Measurements from ENCODE around the gene KRT80.
A peak's percentile ranks its signal among the peaks of the same experiment; 100 is the strongest.

The KRT80 gene

DNA sequence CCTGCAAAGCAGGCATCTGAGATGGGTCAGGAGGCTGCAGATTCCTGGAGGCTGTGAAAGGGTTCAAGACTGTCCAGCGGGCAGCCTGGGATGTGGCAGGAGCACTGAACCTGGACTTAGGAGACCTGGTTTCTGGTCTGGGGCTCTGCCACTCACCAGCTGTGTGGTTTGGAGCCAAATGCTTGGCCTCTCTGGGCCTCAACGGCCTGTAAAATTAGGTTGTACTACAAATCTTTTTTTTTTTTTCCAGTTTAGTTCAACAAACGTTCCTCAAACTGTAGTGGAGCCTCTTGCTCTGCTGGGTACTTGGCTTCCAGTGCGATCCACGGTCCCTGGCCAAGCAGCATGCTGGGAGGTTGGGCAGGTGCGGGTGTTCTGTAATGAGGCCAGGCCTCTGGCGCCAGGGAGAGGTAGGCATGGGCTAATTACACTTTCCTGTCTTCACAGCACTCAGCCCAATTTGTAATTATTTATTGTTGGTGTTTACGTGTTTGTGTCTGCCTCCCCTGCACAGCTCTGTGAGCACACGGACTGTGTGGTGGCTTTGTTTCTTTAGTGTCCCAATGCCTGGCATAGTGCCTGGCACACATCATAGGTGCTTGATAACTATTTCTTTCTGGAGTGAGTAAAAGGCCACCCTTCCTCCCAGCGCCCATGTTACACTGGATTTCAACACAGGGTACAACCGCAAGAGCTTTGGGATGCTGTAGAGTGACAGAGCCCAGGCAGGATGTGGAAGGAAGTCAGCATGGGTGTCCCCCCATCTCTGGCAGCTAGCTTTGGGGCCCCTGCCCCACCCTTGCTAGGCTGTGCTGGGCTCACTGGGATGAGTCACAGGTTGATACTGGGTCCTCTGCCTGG is 5.8 kb upstream of the KRT80 start:
- DNase-seq = no peak

GRCh38 chr12:52195065-52195730 is 3.4 kb upstream of the KRT80 start:
- DNase-seq = peak in 1 of 2 experiments; percentile 30

GRCh38 chr12:52193991-52194390 is 2.2 kb upstream of the KRT80 start:
- DNase-seq = no peak

- no peak for DNase-seq
Observed at GRCh38 chr12:52193532-52193931, 1.7 kb upstream of the KRT80 start.

DNA sequence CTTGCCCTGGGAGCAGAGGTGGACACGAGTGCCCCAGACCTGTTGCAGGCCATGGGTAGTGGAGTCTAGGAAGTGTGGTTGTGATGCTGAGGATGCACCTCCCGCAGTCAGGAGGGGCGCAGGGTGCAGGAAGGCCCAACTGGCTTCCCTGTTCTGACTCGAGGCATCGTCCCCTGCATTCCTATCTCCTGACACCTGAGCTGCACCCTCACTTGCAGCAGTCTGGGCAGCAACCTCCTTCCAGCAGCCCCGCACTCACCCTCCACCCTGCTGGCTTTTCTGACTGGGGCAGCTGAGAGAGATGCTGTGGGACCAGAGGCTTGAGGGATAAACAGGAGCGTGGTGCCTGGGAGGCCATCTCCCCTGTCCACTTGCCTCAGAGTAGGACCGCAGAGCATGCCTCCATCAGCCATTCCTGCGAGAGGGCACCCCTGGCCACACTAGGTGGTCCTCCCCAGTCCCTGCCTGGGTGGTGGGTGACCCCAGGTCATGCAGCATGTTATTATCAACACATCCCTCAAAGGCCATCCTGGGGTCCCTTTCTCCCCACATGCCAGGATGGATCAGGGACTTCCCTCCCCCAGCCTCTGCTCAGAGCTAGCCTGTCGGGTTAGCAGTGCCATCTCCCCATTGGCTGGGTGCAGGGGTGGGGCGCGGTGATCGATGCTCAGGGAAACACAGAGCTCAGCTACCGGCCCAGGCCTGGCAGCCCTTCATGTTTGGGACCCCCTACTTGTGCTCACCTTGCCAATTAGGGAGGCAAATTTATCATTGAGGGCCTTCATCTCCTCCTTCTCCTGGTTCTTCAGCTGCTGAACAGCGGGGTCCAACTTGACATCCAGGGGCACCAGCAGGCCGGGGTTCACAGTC is 719 bp downstream of the KRT80 start:
- no peak for DNase-seq

DNA sequence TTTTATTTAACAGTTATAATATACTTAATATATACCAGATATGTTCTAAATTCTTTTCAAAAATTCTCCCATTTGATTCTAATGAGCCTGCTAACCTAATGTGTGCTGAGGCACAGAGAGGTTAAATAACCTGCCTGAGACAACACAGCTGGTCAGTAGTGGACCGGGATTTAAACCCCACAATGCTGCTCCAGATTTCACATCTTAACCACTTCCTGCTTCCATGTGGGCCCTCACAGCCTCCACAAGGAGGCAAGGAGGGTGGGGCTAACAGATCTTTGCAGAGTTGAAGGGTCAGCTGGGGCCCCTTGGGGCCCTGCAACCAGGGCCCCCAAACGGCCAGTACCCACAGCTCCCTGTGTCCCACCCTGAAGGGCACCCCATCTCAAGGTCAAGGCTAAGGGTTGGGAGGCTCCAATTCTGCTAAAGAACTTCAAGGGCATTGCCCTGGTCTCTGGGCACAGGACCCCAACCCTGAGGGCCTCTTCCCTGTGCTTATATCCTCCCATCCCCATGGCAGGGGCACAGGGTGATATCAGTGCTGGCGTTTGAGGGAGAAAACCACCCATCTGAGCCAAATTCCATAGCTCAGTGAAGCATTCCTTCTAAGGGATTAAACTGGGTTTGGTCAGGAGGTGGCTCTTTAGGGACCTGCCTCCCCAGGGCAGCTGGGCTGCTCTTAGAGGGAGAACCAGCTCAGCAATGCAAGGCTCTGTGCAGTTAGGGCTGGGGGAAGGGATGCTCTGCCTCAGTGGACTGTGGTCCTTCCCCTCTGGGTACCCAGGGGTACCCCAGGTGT is 2.2 kb downstream of the KRT80 start:
- DNase-seq = no peak

GRCh38 chr12:52188658-52189057 is 3.2 kb downstream of the KRT80 start:
- no peak for DNase-seq

DNA sequence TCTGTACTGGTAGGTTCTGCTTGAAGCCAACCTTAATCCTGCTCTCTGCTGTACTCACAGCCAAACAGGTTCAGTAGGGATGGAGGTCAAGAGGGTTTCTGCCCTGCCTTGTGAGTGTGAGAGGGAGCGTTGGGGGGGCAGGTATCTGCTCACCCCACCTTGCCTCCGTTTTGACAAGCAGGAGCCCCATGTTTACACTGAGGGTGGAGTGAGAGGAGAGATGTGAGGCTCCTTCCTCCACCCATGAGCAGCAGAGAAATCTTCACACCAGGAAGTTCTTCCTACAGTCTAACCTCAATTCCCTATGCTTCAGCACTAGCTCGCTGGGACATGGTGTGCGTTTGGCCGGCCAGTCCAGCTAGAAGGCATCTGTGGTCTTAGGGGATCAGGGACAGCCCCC is 4.2 kb downstream of the KRT80 start:
- no peak for DNase-seq

DNA sequence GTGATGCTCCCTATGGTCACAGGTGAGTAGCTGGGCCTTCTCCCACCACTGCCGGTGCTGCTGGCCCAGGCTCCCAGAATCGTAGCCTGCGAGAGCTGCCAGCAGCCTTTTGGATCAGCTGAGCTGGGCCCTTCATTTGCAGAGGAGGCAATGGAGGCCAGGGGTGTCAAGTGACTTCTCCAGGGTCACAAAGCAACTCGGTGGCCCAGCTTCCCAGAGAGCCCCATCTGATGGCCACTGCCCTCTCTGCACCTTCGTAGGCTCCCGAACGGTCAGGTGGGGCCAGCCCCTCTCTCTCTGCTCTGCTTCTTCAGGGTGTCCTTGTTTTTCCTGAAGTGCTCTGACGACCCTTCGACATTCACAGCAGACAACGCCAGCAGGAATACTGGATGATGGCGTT is 4.6 kb downstream of the KRT80 start:
- no peak for DNase-seq

DNA sequence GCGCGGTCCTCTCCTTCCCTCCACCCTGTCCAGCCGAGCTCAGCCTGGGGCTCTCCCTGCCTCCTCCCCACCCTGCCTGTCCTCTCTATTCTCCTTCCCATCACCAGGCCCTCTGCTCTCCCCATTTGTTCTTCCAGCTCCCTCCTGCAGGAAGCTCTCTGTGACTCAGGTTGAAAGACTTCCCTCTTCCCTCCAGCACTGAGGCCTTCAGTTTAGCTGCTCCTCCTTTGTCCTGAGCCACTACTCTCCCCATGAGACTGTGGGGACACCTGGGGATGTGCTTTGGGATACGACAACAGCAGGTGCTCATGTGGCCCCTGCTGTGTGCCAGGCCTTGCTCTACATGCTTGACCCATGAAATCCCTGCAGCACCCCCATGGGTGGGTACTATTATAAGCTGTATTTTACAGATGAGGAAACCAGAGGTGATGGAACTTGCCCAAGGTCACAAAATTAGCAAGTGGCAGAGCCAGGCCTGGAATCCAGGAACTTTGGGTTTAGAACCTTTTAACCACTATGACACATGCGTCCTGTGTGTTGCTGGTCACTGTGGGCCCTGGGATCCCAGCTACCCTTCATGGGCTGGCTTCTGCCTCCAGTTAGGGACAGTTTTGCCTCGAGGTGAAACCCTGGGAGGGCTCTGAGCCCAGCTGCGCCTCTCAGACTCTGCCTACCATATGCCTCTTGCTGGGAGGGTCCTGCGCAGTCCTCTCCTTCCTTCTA is 5.5 kb downstream of the KRT80 start:
- no peak for DNase-seq

GRCh38 chr12:52185400-52185967 is 6.3 kb downstream of the KRT80 start:
- no peak for DNase-seq

DNA sequence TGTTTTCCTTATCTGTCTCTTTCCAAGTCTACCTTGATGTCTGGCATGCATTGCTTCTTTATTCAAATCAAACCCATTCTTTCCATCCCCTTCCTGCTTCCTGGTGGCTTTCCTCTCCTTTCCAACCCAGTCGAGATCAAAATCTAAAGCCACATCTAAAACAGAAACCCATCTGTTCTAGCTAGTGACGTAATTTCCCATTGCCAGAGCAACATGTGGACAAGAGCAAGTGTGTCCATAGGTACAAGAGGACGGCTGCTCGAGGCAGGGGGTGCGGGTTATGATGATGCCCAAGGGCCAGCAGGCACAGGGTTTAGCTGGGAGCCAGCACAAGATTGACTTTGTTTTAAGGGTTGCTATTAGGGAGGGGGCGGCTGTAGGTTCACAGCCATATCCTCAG is 7.0 kb downstream of the KRT80 start:
- DNase-seq = no peak

DNA sequence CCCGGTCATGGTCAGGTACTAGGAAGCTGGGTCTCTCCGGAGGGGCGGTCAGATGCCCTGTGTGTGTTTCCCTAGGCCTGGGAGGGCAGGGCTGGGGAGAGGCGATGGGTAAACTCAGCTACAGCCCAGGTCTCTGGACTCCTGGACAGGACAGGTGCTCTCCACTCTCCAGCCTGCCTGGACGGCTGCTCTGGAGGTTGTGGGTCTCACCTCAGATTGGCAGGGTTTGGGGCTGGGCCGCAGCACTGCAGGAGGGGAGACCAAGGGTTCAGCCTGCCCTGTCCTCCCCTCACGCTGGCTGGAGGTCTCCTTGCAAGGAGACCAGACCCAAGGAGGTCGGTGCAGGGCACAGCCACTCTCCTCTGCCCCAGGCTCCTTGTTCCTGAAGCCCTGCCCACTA is 7.8 kb downstream of the KRT80 start:
- no peak for DNase-seq

GRCh38 chr12:52183544-52183910 is 8.3 kb downstream of the KRT80 start:
- no peak for DNase-seq

- DNase-seq = no peak
Observed at GRCh38 chr12:52182898-52183543, 8.8 kb downstream of the KRT80 start.

GRCh38 chr12:52182384-52182783 is 9.4 kb downstream of the KRT80 start:
- no peak for DNase-seq

DNA sequence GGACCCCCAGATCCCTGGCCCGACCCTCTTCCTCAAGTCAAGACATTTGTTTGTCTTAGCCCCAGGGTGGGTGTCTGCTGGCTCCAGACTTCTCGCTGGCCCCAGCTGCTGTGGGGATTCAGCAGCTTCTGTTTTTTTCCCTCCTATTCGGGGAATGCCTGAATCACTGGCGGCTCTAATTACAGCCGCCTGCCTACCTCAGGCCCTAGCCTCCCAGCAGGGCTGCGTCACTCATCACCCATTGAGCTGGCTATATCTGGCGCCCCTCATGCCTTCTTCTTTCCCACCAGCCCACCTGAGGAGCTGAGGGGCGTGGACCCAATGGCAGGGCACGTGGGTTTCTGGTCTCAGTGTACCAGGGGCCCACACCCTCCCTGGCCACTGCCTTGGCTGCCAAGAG is 10.1 kb downstream of the KRT80 start:
- DNase-seq = no peak

GRCh38 chr12:52180971-52181628 is 10.7 kb downstream of the KRT80 start:
- no peak for DNase-seq

DNA sequence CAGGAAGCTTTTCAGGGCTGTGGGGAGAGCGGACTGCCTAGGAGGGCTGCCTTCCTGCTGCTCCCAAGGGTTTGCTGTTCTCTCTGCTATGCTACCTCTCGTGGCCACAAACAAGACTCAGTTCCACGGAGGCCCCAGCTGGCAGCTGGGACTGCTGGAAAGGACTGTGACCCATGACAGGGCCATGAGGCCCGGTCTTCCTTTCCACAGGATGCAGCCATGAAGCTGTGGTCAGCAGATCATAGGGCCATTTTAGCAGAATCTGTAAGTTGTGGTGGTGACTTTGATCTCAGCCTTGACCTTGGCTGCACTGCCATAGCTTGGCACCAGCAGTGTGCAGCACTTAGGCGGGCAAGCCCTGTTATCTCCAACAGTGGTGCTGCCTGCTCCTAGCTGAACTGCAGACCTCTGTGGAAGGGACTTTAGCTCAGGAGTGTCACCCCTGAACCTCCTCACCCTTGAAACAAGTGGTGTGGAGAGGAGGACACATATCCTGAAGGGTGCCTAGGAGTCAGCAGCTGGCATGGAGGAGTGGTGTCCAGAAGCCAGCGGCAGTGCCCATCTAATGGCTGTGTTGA is 12.3 kb downstream of the KRT80 start:
- no peak for DNase-seq

GRCh38 chr12:52178984-52179383 is 12.8 kb downstream of the KRT80 start:
- no peak for DNase-seq
